K562 (cell line): ENCODE data around the gene SYNJ2. TPM values are rescaled to one million over a fixed set of nuclear protein-coding genes. Genes with fewer than 3 reads are reported as not detected.

Experiments used
- ATAC-seq: fragments of 200-7000 bp; cut with Tn5 transposase; 3 replicates; pipeline ENCODE4 v1.9.1; 2020; ENCODE audit warnings: moderate library complexity
- BruUV-seq: library from RNA; stranded (reverse); fragments of 400-500 nt; replicated peaks from 2 replicates; lab custom pipeline; 2021; lab: Mats Ljungman, UMichigan
- CTCF ChIA-PET: fragments of 300-600 bp; formaldehyde crosslinking; extraction: SDS; loops from one replicate; lab custom pipeline; 2021; ENCODE audit warnings: low intra/inter-chr PET ratio; lab: Yijun Ruan, JAX
- POLR2A ChIA-PET: fragments of 300-600, 350-650 bp; sonication (Branson Sonifier 250); formaldehyde crosslinking; extraction: SDS; loops from one replicate; lab custom pipeline; 2021; ENCODE audit warnings: antibody characterized with exemption, inconsistent platforms; lab: Yijun Ruan, JAX
- DNase-seq, 4 experiments: peaks; one replicate each; pipeline versions ENCODE4 v3.0.0 to v3.0.0-alpha.2; 2011 to 2018; ENCODE audit warnings: low spot score in 3 of 4, mixed read lengths in 3 of 4; ENCODE audit errors: extremely low read depth in 1 of 4
- FAIRE-seq: peaks from 2 replicates; lab custom pipeline; 2011; peaks lifted over from hg19 to GRCh38; lab: Jason Lieb, UNC
- H2AFZ ChIP-seq: 2 replicates; pipeline ENCODE4 v1.6.0; 2011; ENCODE audit warnings: low read depth, low read length, control low read depth, inconsistent platforms
- H3K27ac ChIP-seq: fragments of 200-600 bp; 3 replicates; pipeline ENCODE4 v1.8.0; 2011; ENCODE audit warnings: low read depth, mild to moderate bottlenecking, control low read depth, inconsistent platforms, low read length, moderate library complexity, mixed read lengths; ENCODE audit errors: extremely low read depth
- H3K27me3 ChIP-seq, 2 experiments: fragments of 300-600 bp in 1 of 2; 2 replicates in 1 of 2; 3 replicates in 1 of 2; pipeline versions ENCODE4 v1.6.0 to v1.8.0; 2011; ENCODE audit warnings: inconsistent platforms in 2 of 2, low read length in 2 of 2, mild to moderate bottlenecking in 1 of 2, mixed read lengths in 1 of 2, moderate library complexity in 1 of 2; ENCODE audit not compliant: control insufficient read depth in 2 of 2, insufficient read depth in 2 of 2
- H3K36me3 ChIP-seq: fragments of 300-600 bp; 3 replicates; pipeline ENCODE4 v1.8.0; 2011; ENCODE audit warnings: mild to moderate bottlenecking, low read length, inconsistent platforms; ENCODE audit not compliant: control insufficient read depth, insufficient read depth
- H3K4me1 ChIP-seq, 2 experiments: fragments of 200-600 bp in 1 of 2; replicated peaks in 1 of 2; 2 replicates in 1 of 2; 3 replicates in 1 of 2; pipeline versions ENCODE4 v1.5.1 to v1.8.0; 2011; ENCODE audit warnings: inconsistent platforms in 2 of 2, low read length in 2 of 2, mild to moderate bottlenecking in 1 of 2, mixed read lengths in 1 of 2, moderate library complexity in 1 of 2; ENCODE audit not compliant: control insufficient read depth in 2 of 2, insufficient read depth in 2 of 2
- H3K4me2 ChIP-seq: 2 replicates; pipeline ENCODE4 v1.6.1; 2011; ENCODE audit warnings: low read length, control low read depth, inconsistent platforms, mixed read lengths; ENCODE audit not compliant: insufficient read depth
- H3K4me3 ChIP-seq: fragments of 200-600 bp; sonication (generic), shearing (Covaris generic); 2 replicates; pipeline ENCODE4 v1.5.1; 2016; ENCODE audit warnings: control low read depth, inconsistent platforms
- H3K79me2 ChIP-seq: fragments of 200-600 bp; 3 replicates; pipeline ENCODE4 v1.8.0; 2011; ENCODE audit warnings: low read length, inconsistent platforms; ENCODE audit not compliant: control insufficient read depth, insufficient read depth
- H3K9ac ChIP-seq, 2 experiments: 2 replicates each; pipeline versions ENCODE4 v1.6.0 to v1.6.1; 2011; ENCODE audit warnings: low read depth in 2 of 2, low read length in 2 of 2, control low read depth in 1 of 2, inconsistent platforms in 1 of 2, mild to moderate bottlenecking in 1 of 2, mixed read lengths in 1 of 2; ENCODE audit not compliant: insufficient read depth in 1 of 2
- H3K9me1 ChIP-seq: one replicate; pipeline ENCODE4 v1.6.0; 2011; ENCODE audit warnings: inconsistent platforms, mild to moderate bottlenecking, low read length, moderate library complexity; ENCODE audit not compliant: control insufficient read depth, insufficient read depth
- H3K9me3 ChIP-seq: replicated peaks from 2 replicates; pipeline ENCODE4 v1.5.1; 2011; ENCODE audit warnings: low read depth, low read length, inconsistent platforms; ENCODE audit not compliant: control insufficient read depth, insufficient read depth
- H4K20me1 ChIP-seq: replicated peaks from 2 replicates; pipeline ENCODE4 v1.6.1; 2011; ENCODE audit warnings: low read length, inconsistent platforms, mixed read lengths; ENCODE audit not compliant: control insufficient read depth, insufficient read depth
- ASH1L ChIP-seq: fragments of 450-650 bp; IDR thresholded peaks from 2 replicates; pipeline ENCODE4 v1.6.1; 2018; ENCODE audit warnings: borderline replicate concordance, mild to moderate bottlenecking, low read depth; ENCODE audit not compliant: partially characterized antibody
- CAMTA2 ChIP-seq: fragments of 250-450 bp; sonication (Bioruptor Pico); conservative IDR thresholded peaks from 2 replicates; pipeline ENCODE4 v1.5.1; 2022
- E2F3 ChIP-seq: fragments of 250-450 bp; sonication (Bioruptor Pico); IDR thresholded peaks from 2 replicates; pipeline ENCODE4 v1.4.0; 2020; ENCODE audit warnings: mild to moderate bottlenecking
- HDAC1 ChIP-seq, 2 experiments: fragments of 450-650 bp; IDR thresholded peaks; 2 replicates each; pipeline ENCODE4 v1.6.1; 2016 to 2017; ENCODE audit warnings: inconsistent platforms in 1 of 2, mild to moderate bottlenecking in 1 of 2, moderate library complexity in 1 of 2
- HDAC2 ChIP-seq: fragments of 450-650 bp; IDR thresholded peaks from 2 replicates; pipeline ENCODE4 v1.6.1; 2016; ENCODE audit warnings: mild to moderate bottlenecking
- HEY1 ChIP-seq: fragments of 250-450 bp; sonication (Bioruptor Pico); IDR thresholded peaks from 2 replicates; pipeline ENCODE4 v1.5.0; 2020; ENCODE audit warnings: mild to moderate bottlenecking, moderate library complexity, borderline replicate concordance
- MTA3 ChIP-seq: fragments of 450-650 bp; formaldehyde crosslinking; IDR thresholded peaks from 2 replicates; pipeline ENCODE4 v1.6.1; 2017; ENCODE audit warnings: mild to moderate bottlenecking, borderline replicate concordance
- NFXL1 ChIP-seq: fragments of 450-650 bp; formaldehyde crosslinking; IDR thresholded peaks from 2 replicates; pipeline ENCODE4 v1.4.0; 2021; ENCODE audit warnings: mild to moderate bottlenecking
- SNRNP70 ChIP-seq: fragments of 200-400 bp; formaldehyde crosslinking; optimal IDR thresholded peaks from 2 replicates; pipeline ENCODE3; 2017; ENCODE audit warnings: low read depth, low read length
- VEZF1 ChIP-seq: fragments of 200-800 bp; sonication (Bioruptor generic); IDR thresholded peaks from 2 replicates; pipeline ENCODE4 v1.6.1; 2017; ENCODE audit warnings: missing genetic modification characterization, missing compliant biosample characterization
- ZNF217 ChIP-seq: sonication (generic); formaldehyde crosslinking; IDR thresholded peaks from 2 replicates; pipeline ENCODE4 v1.8.0; 2022; ENCODE audit warnings: mild to moderate bottlenecking, missing genetic modification reagents
- ZNF280B ChIP-seq: fragments of 250-450 bp; sonication (Bioruptor Pico); IDR thresholded peaks from 2 replicates; pipeline ENCODE4 v1.5.1; 2021; ENCODE audit warnings: mild to moderate bottlenecking
- ZNF3 ChIP-seq: fragments of 250-450 bp; sonication (Bioruptor Pico); IDR thresholded peaks from 2 replicates; pipeline ENCODE4 v1.5.0; 2021; ENCODE audit warnings: mild to moderate bottlenecking, moderate library complexity
- ZNF324 ChIP-seq: fragments of 250-450 bp; sonication (Bioruptor Pico); IDR thresholded peaks from 2 replicates; pipeline ENCODE4 v1.4.0; 2020; ENCODE audit warnings: mild to moderate bottlenecking
- WGBS: fragments of 100-300 bp; shearing (Covaris generic); methylation state at CpG from one replicate; pipeline ENCODE4 v1.1.6; 2016; ENCODE audit warnings: low coverage, mixed read lengths; ENCODE audit not compliant: insufficient coverage; ENCODE audit errors: missing lambda C conversion rate; 5-methylcytosine and 5-hydroxymethylcytosine counted together
- in situ Hi-C: fragments of 300-500 bp; cut with MboI; formaldehyde crosslinking; loops from 4 replicates; pipeline ENCODE4 v1.15.0; 2018; ENCODE audit warnings: inconsistent platforms, mixed read lengths
- intact Hi-C: fragments of 100-400 bp; cut with micrococcal nuclease; formaldehyde crosslinking; loops from 2 replicates; pipeline ENCODE4 v1.14.2; 2022
- polyA plus RNA-seq, 8 experiments: library from polyadenylated mRNA; depleted of rRNA in 4 of 8; stranded (reverse) in 5 of 8; unstranded in 3 of 8; fragments of >200 nt; fragmentation: Nextera tagmentation in 2 of 8; fragmentation: Illumina TruSeq in 1 of 8; extraction: Ambion mirVana in 2 of 8; extraction: Trizol in 1 of 8; gene quantifications; 2 replicates each; pipeline versions ENCODE4 v1.2.1 to v1.2.3, GENCODE V29; 2011 to 2014; ENCODE audit warnings: inconsistent platforms in 1 of 8, missing spikeins in 1 of 8
- total RNA-seq, 7 experiments: library from RNA; depleted of rRNA in 6 of 7; stranded (reverse); fragments of >200 nt in 6 of 7; fragmentation: Illumina TruSeq in 2 of 7; extraction: Trizol in 2 of 7; gene quantifications; 2 replicates each; pipeline versions ENCODE4 v1.2.1 to v1.2.3, GENCODE V29; 2011 to 2021; ENCODE audit warnings: low replicate concordance in 1 of 7
- TF ChIP-seq, protein P1 (sequence below): sonication (generic); formaldehyde crosslinking; IDR thresholded peaks from 2 replicates; pipeline ENCODE4 v1.8.0; 2022; ENCODE audit warnings: mild to moderate bottlenecking, missing genetic modification reagents
- TF ChIP-seq, protein P2 (sequence below): sonication (generic); formaldehyde crosslinking; IDR thresholded peaks from 2 replicates; pipeline ENCODE4 v1.8.1; 2023; ENCODE audit warnings: mild to moderate bottlenecking, missing genetic modification reagents, moderate library complexity

Gene SYNJ2
- total and polyA plus RNA-seq, 9 of the 15 experiments (the other 6 are each of a cell fraction or from before 2014, with no cell fraction given) = 3.0 to 27.7 (median 17.8) TPM

DNA sequence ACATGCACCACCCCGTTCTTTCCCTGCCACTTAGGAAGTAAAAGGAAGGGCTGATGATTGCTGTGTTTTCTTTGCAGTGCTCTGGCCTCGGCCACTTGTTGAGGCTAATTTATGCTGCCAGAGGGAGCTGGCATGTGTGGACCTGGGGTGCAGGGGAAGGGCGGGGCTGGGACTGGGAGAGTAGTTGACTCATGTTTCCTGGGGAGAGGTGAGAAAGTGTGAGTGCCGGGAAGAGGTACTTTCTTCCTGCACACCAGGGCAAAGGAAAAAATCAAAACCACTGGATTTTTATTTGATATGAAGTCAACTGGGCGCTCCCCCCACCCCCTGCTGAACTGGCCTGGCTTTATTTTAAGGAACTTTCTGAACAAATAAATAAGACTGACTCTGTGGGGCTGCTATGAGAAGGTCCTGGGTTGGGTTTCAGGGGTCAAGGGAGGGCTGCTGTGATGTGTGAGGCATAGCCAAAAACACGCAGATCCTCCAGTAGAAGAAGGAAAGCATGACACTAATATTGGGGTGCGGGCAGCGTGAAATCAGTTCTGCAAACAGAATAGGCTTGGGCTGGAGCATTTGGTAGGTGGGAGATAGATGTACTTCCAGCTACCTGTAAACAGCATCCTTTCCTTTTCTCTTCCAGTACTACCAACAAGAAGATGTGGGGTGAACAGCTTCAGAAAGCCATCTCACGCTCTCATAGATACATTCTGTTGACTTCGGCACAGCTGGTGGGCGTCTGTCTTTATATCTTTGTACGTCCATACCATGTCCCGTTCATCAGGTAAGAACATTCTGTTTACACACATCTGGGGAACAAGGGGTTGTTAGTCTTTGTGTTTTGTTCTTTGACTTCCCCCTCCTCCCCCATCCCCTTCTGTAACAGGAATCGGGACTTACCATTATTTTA lies 87.5 kb downstream of the SYNJ2 start:
- H3K27ac ChIP-seq = no peak overlapping the region
- in situ Hi-C loops (no loop called here), intact Hi-C loops (no loop called here)
- CTCF ChIA-PET = no interaction called here
- H3K4me1 ChIP-seq = peaks cover 4 to 21% of the 10 kb centered on the region in 2 experiments; a peak in 4 of 5 replicates
- no peaks in the 10 kb centered on the region for H3K79me2 ChIP-seq
- ATAC-seq (no peak), DNase-seq (peak in 3 of 4 experiments; percentile 32 to 34 (median 34)), FAIRE-seq (no peak)
- POLR2A ChIA-PET = interaction anchor here (0.6 to 1.7 kb wide), 5 partner anchors 9 to 145 kb away, joined by 3 to 4 read pairs (median 3); no protein-coding TSS in a partner anchor
- no peaks in the 10 kb centered on the region for H3K27me3 ChIP-seq
- peaks cover 4% of the 10 kb centered on the region; the same call in 1 of the 2 replicates for H4K20me1 ChIP-seq
- no peaks in the 10 kb centered on the region for H3K9me3 ChIP-seq
- BruUV-seq = no TSS peak
- H3K4me2 ChIP-seq = no peak overlapping the region
- H2AFZ ChIP-seq = no peak overlapping the region
- H3K9ac ChIP-seq = peak overlapping the region in 1 of 2 experiments; percentile 70; a peak in 1 of 4 replicates
- H3K9me1 ChIP-seq = peaks cover 3% of the 10 kb centered on the region
- WGBS = 83% methylated on average over 14 of the region's 14 CpGs
- peaks cover 63% of the 10 kb centered on the region for H3K36me3 ChIP-seq
- no peak overlapping the region for H3K4me3 ChIP-seq
- no peak for TF ChIP-seq E2F3 (CRISPR knock-in tag)
- TF ChIP-seq ZNF3 (CRISPR knock-in tag) = no peak
- TF ChIP-seq, protein P1, sequence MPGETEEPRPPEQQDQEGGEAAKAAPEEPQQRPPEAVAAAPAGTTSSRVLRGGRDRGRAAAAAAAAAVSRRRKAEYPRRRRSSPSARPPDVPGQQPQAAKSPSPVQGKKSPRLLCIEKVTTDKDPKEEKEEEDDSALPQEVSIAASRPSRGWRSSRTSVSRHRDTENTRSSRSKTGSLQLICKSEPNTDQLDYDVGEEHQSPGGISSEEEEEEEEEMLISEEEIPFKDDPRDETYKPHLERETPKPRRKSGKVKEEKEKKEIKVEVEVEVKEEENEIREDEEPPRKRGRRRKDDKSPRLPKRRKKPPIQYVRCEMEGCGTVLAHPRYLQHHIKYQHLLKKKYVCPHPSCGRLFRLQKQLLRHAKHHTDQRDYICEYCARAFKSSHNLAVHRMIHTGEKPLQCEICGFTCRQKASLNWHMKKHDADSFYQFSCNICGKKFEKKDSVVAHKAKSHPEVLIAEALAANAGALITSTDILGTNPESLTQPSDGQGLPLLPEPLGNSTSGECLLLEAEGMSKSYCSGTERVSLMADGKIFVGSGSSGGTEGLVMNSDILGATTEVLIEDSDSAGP (CRISPR knock-in tag) = no peak
- TF ChIP-seq ASH1L = no peak
- no peak for TF ChIP-seq ZNF280B (CRISPR knock-in tag)
- no peak for TF ChIP-seq ZNF217
- TF ChIP-seq VEZF1 (CRISPR knock-in tag) = no peak
- TF ChIP-seq ZNF324 = no peak
- no peak for TF ChIP-seq SNRNP70
- TF ChIP-seq CAMTA2 (CRISPR knock-in tag) = no peak
- TF ChIP-seq, protein P2, sequence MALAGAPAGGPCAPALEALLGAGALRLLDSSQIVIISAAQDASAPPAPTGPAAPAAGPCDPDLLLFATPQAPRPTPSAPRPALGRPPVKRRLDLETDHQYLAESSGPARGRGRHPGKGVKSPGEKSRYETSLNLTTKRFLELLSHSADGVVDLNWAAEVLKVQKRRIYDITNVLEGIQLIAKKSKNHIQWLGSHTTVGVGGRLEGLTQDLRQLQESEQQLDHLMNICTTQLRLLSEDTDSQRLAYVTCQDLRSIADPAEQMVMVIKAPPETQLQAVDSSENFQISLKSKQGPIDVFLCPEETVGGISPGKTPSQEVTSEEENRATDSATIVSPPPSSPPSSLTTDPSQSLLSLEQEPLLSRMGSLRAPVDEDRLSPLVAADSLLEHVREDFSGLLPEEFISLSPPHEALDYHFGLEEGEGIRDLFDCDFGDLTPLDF = no peak
- no peak for TF ChIP-seq MTA3
- TF ChIP-seq NFXL1 (CRISPR knock-in tag) = no peak
- TF ChIP-seq HDAC1 (IDR thresholded peaks at IDR 0.05) = no peak
- TF ChIP-seq HDAC2 = no peak
- no peak for TF ChIP-seq HEY1 (CRISPR knock-in tag)
